Uterus (tissue), 4 donors: ENCODE data around the gene FBXO17. TPM values are rescaled to one million over a fixed set of nuclear protein-coding genes. Genes with fewer than 3 reads are reported as not detected.

Experiments used
- DNase-seq, 2 donors: peaks; one replicate each; pipeline ENCODE4 v3.0.0-alpha.2; 2019 to 2020
- H3K27ac ChIP-seq, 2 donors: fragments of 200-600 bp; sonication (generic); 1 replicate in 1 of 2; 2 replicates in 1 of 2; pipeline ENCODE4 v1.5.1; 2016 to 2018
- H3K27me3 ChIP-seq, 2 donors: fragments of 200-600 bp; sonication (generic); one replicate each; pipeline ENCODE4 v1.5.1; 2018 to 2019; ENCODE audit warnings: control low read depth in 1 of 2
- H3K36me3 ChIP-seq, 2 donors: fragments of 200-600 bp; sonication (generic); one replicate each; pipeline ENCODE4 v1.5.1; 2019; ENCODE audit warnings: control low read depth in 1 of 2
- H3K4me1 ChIP-seq, 2 donors: fragments of 200-600 bp; sonication (generic); one replicate each; pipeline ENCODE4 v1.5.1; 2018 to 2019; ENCODE audit warnings: control low read depth in 1 of 2
- H3K4me3 ChIP-seq, 2 donors: fragments of 200-600 bp; sonication (generic); 1 replicate in 1 of 2; 2 replicates in 1 of 2; pipeline ENCODE4 v1.5.1; 2018 to 2019; ENCODE audit warnings: mild to moderate bottlenecking in 1 of 2
- H3K9me3 ChIP-seq, 2 donors: fragments of 200-600 bp; sonication (generic); one replicate each; pipeline ENCODE4 v1.5.1; 2019; ENCODE audit warnings: control low read depth in 1 of 2
- POLR2A ChIP-seq, 2 donors: fragments of 450-650 bp; IDR thresholded peaks; one replicate each; pipeline ENCODE4 v1.6.1; 2016; ENCODE audit warnings: antibody characterized with exemption in 2 of 2, mild to moderate bottlenecking in 1 of 2, moderate library complexity in 1 of 2
- intact Hi-C: fragments of 100-400 bp; cut with DNase I; formaldehyde crosslinking; loops from one replicate; pipeline ENCODE4 v1.15.1; 2023; ENCODE audit warnings: low total_unique reads
- total RNA-seq, 4 donors: library from RNA; depleted of rRNA in 3 of 4; stranded (reverse); fragments of >200 nt in 3 of 4; gene quantifications; one replicate each; pipeline versions ENCODE4 v1.1.0 to v1.2.4, GENCODE V29; 2014 to 2023
- TF ChIP-seq, protein P1 (sequence below), 4 experiments: fragments of 200-600 bp in 2 of 4; fragments of 450-650 bp in 2 of 4; sonication (generic) in 2 of 4; IDR thresholded peaks; one replicate each; pipeline ENCODE4 v1.5.1; 2016 to 2019; ENCODE audit warnings: antibody characterized with exemption in 4 of 4, mild to moderate bottlenecking in 2 of 4, moderate library complexity in 1 of 4
- donor health status: DM: yes; HTN: yes; CAD: no.

FBXO17 gene
- total RNA-seq, 4 donors from 2014 or later: 3.8 to 47.6 (median 36.7) TPM

GRCh38 chr19:38929929-38930775, 45.4 kb downstream of the FBXO17 start, which contains the start of gene SARS2:
TSS of gene SARS2 (minus strand) at chr19:38930763. CDS start at chr19:38930736, 27 bp downstream.
- Histone ChIP-seq H3K9me3 (no peaks in the 10 kb centered on the region), H3K36me3 (no peaks in the 10 kb centered on the region), H3K4me1 (peaks cover 0 to 7% of the 10 kb centered on the region in 2 donors), H3K4me3 (peak within 1 kb of the TSS; percentile 64 to 82), H3K27ac (peak within 1 kb of the TSS; percentile 85 to 87), H3K27me3 (no peaks in the 10 kb centered on the region)
- intact Hi-C loops: no loop called here
- DNase-seq: peak; percentile 93 to 95
- TF ChIP-seq POLR2A (IDR thresholded peaks at IDR 0.05): no peak
- TF ChIP-seq, protein P1, sequence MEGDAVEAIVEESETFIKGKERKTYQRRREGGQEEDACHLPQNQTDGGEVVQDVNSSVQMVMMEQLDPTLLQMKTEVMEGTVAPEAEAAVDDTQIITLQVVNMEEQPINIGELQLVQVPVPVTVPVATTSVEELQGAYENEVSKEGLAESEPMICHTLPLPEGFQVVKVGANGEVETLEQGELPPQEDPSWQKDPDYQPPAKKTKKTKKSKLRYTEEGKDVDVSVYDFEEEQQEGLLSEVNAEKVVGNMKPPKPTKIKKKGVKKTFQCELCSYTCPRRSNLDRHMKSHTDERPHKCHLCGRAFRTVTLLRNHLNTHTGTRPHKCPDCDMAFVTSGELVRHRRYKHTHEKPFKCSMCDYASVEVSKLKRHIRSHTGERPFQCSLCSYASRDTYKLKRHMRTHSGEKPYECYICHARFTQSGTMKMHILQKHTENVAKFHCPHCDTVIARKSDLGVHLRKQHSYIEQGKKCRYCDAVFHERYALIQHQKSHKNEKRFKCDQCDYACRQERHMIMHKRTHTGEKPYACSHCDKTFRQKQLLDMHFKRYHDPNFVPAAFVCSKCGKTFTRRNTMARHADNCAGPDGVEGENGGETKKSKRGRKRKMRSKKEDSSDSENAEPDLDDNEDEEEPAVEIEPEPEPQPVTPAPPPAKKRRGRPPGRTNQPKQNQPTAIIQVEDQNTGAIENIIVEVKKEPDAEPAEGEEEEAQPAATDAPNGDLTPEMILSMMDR (IDR thresholded peaks at IDR 0.05): peak; percentile 98 to 99 (median 98)

DNA sequence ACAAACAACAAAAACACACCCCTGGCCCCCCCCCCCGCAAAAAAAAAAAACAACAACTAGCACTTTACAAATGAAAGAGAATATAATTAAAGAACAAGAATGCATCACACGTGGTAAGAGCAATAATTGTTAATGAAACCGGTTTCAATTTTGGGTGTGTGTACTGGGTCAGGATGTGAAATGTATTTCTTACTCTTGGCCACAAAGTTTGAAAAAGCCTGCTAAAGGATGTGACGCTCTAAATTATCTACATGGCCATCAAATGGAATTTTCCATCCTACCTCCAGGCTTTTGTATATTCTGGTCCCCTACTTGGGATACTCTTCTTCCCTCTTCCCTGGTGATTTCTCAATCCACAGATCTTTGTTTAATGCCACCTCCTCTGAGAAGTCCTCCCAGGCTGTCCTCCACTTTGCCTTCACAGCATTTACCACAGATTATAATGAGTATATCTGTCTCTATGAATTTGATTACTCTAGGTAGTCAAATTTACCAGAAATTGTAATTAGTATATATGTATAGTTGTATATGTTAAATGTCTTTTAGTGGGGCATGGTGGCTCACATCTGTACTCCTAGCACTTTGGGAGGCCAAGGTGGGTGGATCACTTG, 47.0 kb downstream of the FBXO17 start:
- Histone ChIP-seq H3K27ac (no peak overlapping the region), H3K4me3 (no peak overlapping the region), H3K9me3 (no peaks in the 10 kb centered on the region), H3K4me1 (peaks cover 0 to 7% of the 10 kb centered on the region in 2 donors), H3K36me3 (no peaks in the 10 kb centered on the region), H3K27me3 (no peaks in the 10 kb centered on the region)
- no peak for TF ChIP-seq POLR2A (IDR thresholded peaks at IDR 0.05)
- TF ChIP-seq, protein P1 (IDR thresholded peaks at IDR 0.05): no peak
- no peak for DNase-seq
- intact Hi-C loops: no loop called here

GRCh38 chr19:38924388-38924787, 51.2 kb downstream of the FBXO17 start:
- intact Hi-C loops: no loop called here
- H3K4me1 ChIP-seq: no peaks in the 10 kb centered on the region
- no peaks in the 10 kb centered on the region for H3K9me3 ChIP-seq
- H3K36me3 ChIP-seq: no peaks in the 10 kb centered on the region
- H3K27me3 ChIP-seq: no peaks in the 10 kb centered on the region
- TF ChIP-seq, protein P1 (IDR thresholded peaks at IDR 0.05): no peak
- no peak for TF ChIP-seq POLR2A (IDR thresholded peaks at IDR 0.05)
- H3K27ac ChIP-seq: no peak overlapping the region
- no peak for DNase-seq
- no peak overlapping the region for H3K4me3 ChIP-seq

GRCh38 chr19:38922482-38922881, 53.1 kb downstream of the FBXO17 start:
- Histone ChIP-seq H3K36me3 (no peaks in the 10 kb centered on the region), H3K4me3 (no peak overlapping the region), H3K27ac (no peak overlapping the region), H3K9me3 (no peaks in the 10 kb centered on the region), H3K27me3 (no peaks in the 10 kb centered on the region), H3K4me1 (no peaks in the 10 kb centered on the region)
- no peak for TF ChIP-seq POLR2A (IDR thresholded peaks at IDR 0.05)
- TF ChIP-seq, protein P1 (IDR thresholded peaks at IDR 0.05): no peak
- intact Hi-C loops: no loop called here
- no peak for DNase-seq
